HL-60 (cell line): ENCODE results near the gene LCN6.

ENCODE experiments used
- DNase-seq, 2 experiments: peaks; one replicate each; pipeline ENCODE4 v3.0.0-alpha.2; 2010 to 2020; ENCODE audit warnings: low read depth in 1 of 2, low spot score in 1 of 2
- H3K27ac ChIP-seq: fragments of 250-450 bp; sonication (Bioruptor Pico); replicated peaks from 2 replicates; pipeline ENCODE4 v1.5.1; 2020; ENCODE audit warnings: mild to moderate bottlenecking, moderate library complexity
- H3K27me3 ChIP-seq: fragments of 250-450 bp; sonication (Bioruptor Pico); 2 replicates; pipeline ENCODE4 v1.5.1; 2021; ENCODE audit warnings: mild to moderate bottlenecking, moderate library complexity; ENCODE audit not compliant: insufficient read depth, poor library complexity, severe bottlenecking
- H3K4me3 ChIP-seq: replicated peaks from 2 replicates; pipeline ENCODE4 v1.5.1; 2011; ENCODE audit warnings: mild to moderate bottlenecking, control low read depth, low read length; ENCODE audit not compliant: insufficient read depth
- CTCF ChIP-seq: IDR thresholded peaks from one replicate; pipeline ENCODE4 v1.5.1; 2011; ENCODE audit warnings: low read length, control low read depth, inconsistent platforms; ENCODE audit not compliant: insufficient read depth
- GABPA ChIP-seq: IDR thresholded peaks from 2 replicates; pipeline ENCODE4 v1.6.1; 2012; ENCODE audit warnings: low read depth
- POLR2AphosphoS5 ChIP-seq: IDR thresholded peaks from 2 replicates; pipeline ENCODE4 v1.6.1; 2012; ENCODE audit warnings: low read depth
- REST ChIP-seq: IDR thresholded peaks from 2 replicates; pipeline ENCODE4 v1.6.1; 2012; ENCODE audit warnings: low read depth; ENCODE audit not compliant: insufficient replicate concordance
- SPI1 ChIP-seq: IDR thresholded peaks from 2 replicates; pipeline ENCODE4 v1.6.1; 2012; ENCODE audit warnings: low read depth, mild to moderate bottlenecking, borderline replicate concordance

Gene LCN6

GRCh38 chr9:136745389-136746154 lies 2.8 kb downstream of the LCN6 start:
- TF ChIP-seq REST (no peak), POLR2AphosphoS5 (no peak), CTCF (no peak), GABPA (no peak), SPI1 (no peak)
- DNase-seq = no peak
- H3K27me3 ChIP-seq = peaks cover 12% of the 10 kb centered on the region
- H3K27ac ChIP-seq = no peak overlapping the region
- no peak overlapping the region for H3K4me3 ChIP-seq

- no peak overlapping the region for H3K4me3 ChIP-seq
- H3K27ac ChIP-seq = no peak overlapping the region
- peaks cover 12% of the 10 kb centered on the region for H3K27me3 ChIP-seq
- no peak for TF ChIP-seq REST
- no peak for TF ChIP-seq CTCF
- no peak for TF ChIP-seq SPI1
- TF ChIP-seq POLR2AphosphoS5 = no peak
- no peak for TF ChIP-seq GABPA
- DNase-seq = no peak
These were observed 3.6 kb downstream of the LCN6 start for GRCh38 chr9:136744773-136745172.

GRCh38 chr9:136743639-136744211 lies 4.6 kb downstream of the LCN6 start:
- DNase-seq = no peak
- Histone ChIP-seq H3K27me3 (peaks cover 12% of the 10 kb centered on the region), H3K27ac (no peak overlapping the region), H3K4me3 (no peak overlapping the region)
- no peak for TF ChIP-seq CTCF
- TF ChIP-seq SPI1 = no peak
